Prostate gland (tissue), 2 donors: ENCODE data around the gene TXNRD2. TPM values are rescaled to one million over a fixed set of nuclear protein-coding genes. Genes with fewer than 3 reads are reported as not detected.

Source experiments
- DNase-seq: peaks from one replicate; pipeline ENCODE4 v3.0.0-alpha.2; 2019; ENCODE audit warnings: low spot score
- H3K27ac ChIP-seq, 2 donors: fragments of 200-600 bp; sonication (generic); 2 replicates each; pipeline ENCODE4 v1.5.1; 2017 to 2019
- H3K27me3 ChIP-seq: fragments of 200-600 bp; sonication (generic); replicated peaks from 2 replicates; pipeline ENCODE4 v1.5.1; 2019; ENCODE audit not compliant: insufficient read depth
- H3K36me3 ChIP-seq, 2 donors: fragments of 200-600 bp; sonication (generic); 1 replicate in 1 of 2; 2 replicates in 1 of 2; pipeline versions ENCODE4 v1.5.1 to v1.8.1; 2017 to 2019
- H3K4me1 ChIP-seq: fragments of 200-600 bp; sonication (generic); replicated peaks from 2 replicates; pipeline ENCODE4 v1.5.1; 2019
- H3K4me3 ChIP-seq, 2 donors: fragments of 200-600 bp; sonication (generic); 2 replicates each; pipeline ENCODE4 v1.5.1; 2017 to 2019
- H3K9me3 ChIP-seq: fragments of 200-600 bp; sonication (generic); 2 replicates; pipeline ENCODE4 v1.5.1; 2017
- POLR2A ChIP-seq: fragments of 450-650 bp; IDR thresholded peaks from one replicate; pipeline ENCODE4 v1.6.1; 2016; ENCODE audit warnings: antibody characterized with exemption, mild to moderate bottlenecking
- POLR2AphosphoS5 ChIP-seq: sonication (generic); formaldehyde crosslinking; IDR thresholded peaks from one replicate; pipeline ENCODE4 v1.6.1; 2017; ENCODE audit warnings: antibody characterized with exemption
- WGBS: methylation state at CpG from one replicate; pipeline ENCODE4 v1.1.5; 2018; 5-methylcytosine and 5-hydroxymethylcytosine counted together
- intact Hi-C: fragments of 100-400 bp; cut with DNase I; formaldehyde crosslinking; loops from one replicate; pipeline ENCODE4 v1.14.2; 2022
- total RNA-seq, 2 donors: library from RNA; depleted of rRNA; stranded (reverse); fragments of >200 nt; gene quantifications; one replicate each; pipeline ENCODE4 v1.1.0, GENCODE V29; 2016
- TF ChIP-seq, protein P1 (sequence below), 4 experiments: fragments of 200-600 bp in 2 of 4; fragments of 450-650 bp in 2 of 4; sonication (generic) in 2 of 4; IDR thresholded peaks; 1 replicate in 3 of 4; 2 replicates in 1 of 4; pipeline ENCODE4 v1.5.1; 2016 to 2019; ENCODE audit warnings: antibody characterized with exemption in 4 of 4, mild to moderate bottlenecking in 2 of 4, moderate library complexity in 2 of 4

TXNRD2 gene
- total RNA-seq, 2 donors from 2014 or later, result 62.1 to 84.5 TPM

DNA sequence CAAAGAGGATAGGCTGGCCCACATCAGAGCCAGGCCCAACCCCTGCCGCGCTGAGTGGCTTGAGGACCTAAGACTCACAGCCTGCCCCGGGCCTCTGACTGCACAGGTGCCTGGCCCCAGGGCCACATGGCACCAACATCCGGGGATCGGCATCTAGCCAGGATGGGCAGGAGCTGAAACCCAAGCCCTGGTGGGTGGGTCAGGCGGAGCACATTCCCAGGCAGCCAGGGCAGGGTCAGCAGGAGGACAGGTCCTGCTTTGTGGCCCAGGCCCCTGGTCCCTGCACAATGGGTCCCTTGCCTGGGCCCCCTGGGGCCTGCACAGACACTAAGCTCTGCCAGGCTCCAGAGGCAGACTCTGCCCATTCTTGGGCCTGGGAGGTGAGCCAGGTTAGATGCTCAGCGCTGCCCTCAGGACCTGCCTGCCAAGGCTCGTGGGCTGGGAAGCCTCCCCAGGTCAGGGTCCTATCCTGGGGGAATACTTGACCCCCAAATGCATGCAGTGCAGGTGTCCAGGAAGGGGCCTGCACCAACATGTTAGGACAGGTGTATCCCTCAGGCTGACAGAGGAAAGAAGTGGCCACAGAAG lies 41.5 kb upstream of the TXNRD2 start:
- TF ChIP-seq, protein P1, sequence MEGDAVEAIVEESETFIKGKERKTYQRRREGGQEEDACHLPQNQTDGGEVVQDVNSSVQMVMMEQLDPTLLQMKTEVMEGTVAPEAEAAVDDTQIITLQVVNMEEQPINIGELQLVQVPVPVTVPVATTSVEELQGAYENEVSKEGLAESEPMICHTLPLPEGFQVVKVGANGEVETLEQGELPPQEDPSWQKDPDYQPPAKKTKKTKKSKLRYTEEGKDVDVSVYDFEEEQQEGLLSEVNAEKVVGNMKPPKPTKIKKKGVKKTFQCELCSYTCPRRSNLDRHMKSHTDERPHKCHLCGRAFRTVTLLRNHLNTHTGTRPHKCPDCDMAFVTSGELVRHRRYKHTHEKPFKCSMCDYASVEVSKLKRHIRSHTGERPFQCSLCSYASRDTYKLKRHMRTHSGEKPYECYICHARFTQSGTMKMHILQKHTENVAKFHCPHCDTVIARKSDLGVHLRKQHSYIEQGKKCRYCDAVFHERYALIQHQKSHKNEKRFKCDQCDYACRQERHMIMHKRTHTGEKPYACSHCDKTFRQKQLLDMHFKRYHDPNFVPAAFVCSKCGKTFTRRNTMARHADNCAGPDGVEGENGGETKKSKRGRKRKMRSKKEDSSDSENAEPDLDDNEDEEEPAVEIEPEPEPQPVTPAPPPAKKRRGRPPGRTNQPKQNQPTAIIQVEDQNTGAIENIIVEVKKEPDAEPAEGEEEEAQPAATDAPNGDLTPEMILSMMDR (IDR thresholded peaks at IDR 0.05), result no peak
- TF ChIP-seq POLR2AphosphoS5, result no peak
- no peak for TF ChIP-seq POLR2A
- H3K27me3 ChIP-seq, result no peaks in the 10 kb centered on the region
- peaks cover 5 to 7% of the 10 kb centered on the region in 2 donors for H3K36me3 ChIP-seq
- 73% methylated on average over 8 of the region's 8 CpGs for WGBS
- no peak overlapping the region for H3K27ac ChIP-seq
- no peak overlapping the region for H3K4me3 ChIP-seq
- H3K4me1 ChIP-seq, result peaks cover 4% of the 10 kb centered on the region
- DNase-seq, result no peak
- H3K9me3 ChIP-seq, result no peaks in the 10 kb centered on the region
- intact Hi-C loops, result no loop called here

DNA sequence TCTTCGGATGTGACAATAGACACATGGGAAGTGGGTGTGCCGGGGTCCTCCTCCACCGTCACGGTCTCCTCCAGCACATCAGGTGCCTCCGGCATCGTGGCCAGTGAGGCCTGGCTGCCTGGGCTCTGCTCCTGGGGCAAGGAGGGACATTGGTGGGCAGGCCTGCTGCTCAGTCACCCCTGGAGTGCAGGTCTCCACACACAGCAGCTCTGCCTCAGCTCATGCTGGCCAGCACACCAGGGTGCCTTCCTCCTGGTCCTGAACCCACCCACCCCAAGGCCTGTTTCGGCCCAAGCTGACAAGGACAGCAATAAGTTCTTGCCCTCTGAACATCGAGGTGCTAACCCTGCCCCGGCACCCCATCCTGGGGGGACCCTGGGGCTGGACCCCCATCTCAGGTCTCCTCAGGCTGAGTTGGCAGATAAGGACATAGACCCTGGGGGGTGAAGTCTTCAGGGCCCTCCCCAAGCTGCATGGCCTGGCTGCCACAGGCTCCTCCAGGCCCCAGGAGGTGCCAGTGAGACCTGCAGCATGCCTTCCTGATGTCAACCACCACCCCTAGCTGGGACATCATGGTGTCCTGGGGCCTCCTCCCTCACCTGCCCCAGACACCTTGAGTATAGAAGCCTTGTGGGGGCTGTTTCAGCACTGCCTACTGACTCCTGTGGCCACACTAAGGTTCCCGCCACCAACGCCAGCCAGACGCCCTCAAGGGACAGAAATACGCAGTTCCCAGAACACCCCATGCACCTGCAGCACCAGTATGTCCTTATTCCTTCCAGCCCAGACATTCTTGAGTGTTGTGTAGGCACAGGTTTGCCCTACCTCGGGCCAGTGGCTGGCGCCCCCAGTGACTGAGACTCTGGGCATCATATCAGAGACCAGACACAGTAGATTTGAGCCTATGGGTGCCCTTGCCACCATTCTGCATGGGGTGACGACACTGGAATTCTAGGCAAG lies 40.6 kb upstream of the TXNRD2 start:
- TF ChIP-seq POLR2A (no peak), POLR2AphosphoS5 (no peak)
- TF ChIP-seq, protein P1 (IDR thresholded peaks at IDR 0.05), result no peak
- no peak overlapping the region for H3K27ac ChIP-seq
- no peak for DNase-seq
- H3K4me1 ChIP-seq, result peaks cover 4% of the 10 kb centered on the region
- WGBS, result 89% methylated on average over 16 of the region's 16 CpGs
- H3K4me3 ChIP-seq, result no peak overlapping the region
- H3K36me3 ChIP-seq, result peaks cover 5 to 7% of the 10 kb centered on the region in 2 donors
- intact Hi-C loops, result no loop called here
- H3K27me3 ChIP-seq, result no peaks in the 10 kb centered on the region
- no peaks in the 10 kb centered on the region for H3K9me3 ChIP-seq

DNA sequence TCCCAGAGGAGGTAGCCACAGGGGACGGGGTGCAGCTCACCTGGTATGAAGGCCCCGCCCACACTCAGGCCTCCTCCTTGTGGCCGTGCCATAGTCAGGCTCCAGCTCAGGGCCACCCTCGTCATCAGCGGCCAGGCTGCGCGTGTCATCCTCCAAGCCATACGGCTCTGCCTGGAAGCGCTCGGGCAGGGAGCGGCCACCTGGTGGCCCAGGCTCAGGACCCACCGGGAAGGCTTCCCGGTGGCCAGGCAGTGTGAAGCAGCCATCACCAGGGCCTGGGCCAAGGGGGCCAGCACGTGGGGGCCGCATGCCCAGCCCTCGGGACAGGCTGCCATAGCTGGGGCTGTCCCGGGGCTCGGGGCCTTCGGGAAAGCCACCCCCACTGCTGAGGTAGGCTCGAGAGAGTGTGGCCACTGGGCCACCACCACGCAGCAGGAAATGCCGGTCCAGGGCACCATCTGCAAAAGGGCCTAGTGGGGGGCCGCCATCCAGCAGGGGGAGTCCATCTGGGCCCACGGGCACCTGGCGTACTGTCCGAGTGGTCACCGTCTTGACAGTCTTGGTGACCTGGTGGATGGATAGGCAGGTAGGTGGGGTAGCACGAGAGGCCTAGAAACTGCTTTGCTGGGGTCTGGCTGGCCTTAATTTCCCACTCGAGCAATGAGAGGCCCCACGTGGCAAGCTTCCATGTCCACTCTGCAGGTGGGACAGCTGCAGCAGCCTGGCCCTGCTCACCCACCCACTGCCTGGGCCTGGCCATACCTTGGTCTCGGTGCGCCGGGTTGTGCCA lies 39.7 kb upstream of the TXNRD2 start:
- WGBS, result 93% methylated on average over 30 of the region's 33 CpGs
- Histone ChIP-seq H3K4me3 (no peak overlapping the region), H3K27me3 (no peaks in the 10 kb centered on the region), H3K27ac (no peak overlapping the region), H3K36me3 (peaks cover 5 to 7% of the 10 kb centered on the region in 2 donors), H3K4me1 (peaks cover 4% of the 10 kb centered on the region), H3K9me3 (no peaks in the 10 kb centered on the region)
- TF ChIP-seq POLR2AphosphoS5, result no peak
- TF ChIP-seq, protein P1 (IDR thresholded peaks at IDR 0.05), result no peak
- TF ChIP-seq POLR2A, result no peak
- intact Hi-C loops, result no loop called here
- no peak for DNase-seq

DNA sequence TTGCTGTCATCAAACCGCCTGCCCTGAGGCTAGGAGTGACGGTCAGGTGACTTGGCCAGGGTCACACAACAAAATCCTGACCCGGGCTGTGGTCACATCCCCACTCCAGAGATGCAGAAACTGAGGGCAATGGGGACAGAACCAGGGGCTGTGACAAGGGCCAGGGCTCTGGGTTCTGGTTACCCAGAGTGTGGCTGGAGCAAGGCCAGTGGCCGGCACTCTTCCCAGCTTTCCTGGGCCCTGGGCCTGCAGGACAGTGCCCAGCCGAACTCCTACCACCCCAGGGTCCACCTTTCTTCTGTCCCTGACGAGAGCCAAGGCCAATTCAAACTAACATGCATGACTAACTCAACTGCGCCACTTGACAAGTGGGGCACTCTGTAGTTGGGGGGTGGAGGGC lies 39.1 kb upstream of the TXNRD2 start:
- no peak overlapping the region for H3K4me3 ChIP-seq
- no peak for DNase-seq
- intact Hi-C loops, result no loop called here
- H3K36me3 ChIP-seq, result peaks cover 5 to 7% of the 10 kb centered on the region in 2 donors
- TF ChIP-seq, protein P1 (IDR thresholded peaks at IDR 0.05), result no peak
- H3K27ac ChIP-seq, result no peak overlapping the region
- no peaks in the 10 kb centered on the region for H3K9me3 ChIP-seq
- H3K27me3 ChIP-seq, result no peaks in the 10 kb centered on the region
- WGBS, result 95% methylated on average over 6 of the region's 7 CpGs
- peaks cover 1% of the 10 kb centered on the region for H3K4me1 ChIP-seq
